ENCODE data around the gene SUB1.
"Not testable (repeated sequence)": the region's sequence is repeated elsewhere in the genome, so short reads cannot be mapped to it uniquely, and the experiment has no call there.

Gene SUB1

GRCh38 chr5:32585446-32586275, at the start of gene SUB1:
Gene SUB1, plus strand, starts transcription at chr5:32585557. Its CDS starts 2,956 bp downstream, at chr5:32588513.
- peak; percentile 67 for DNase-seq (ENCODE audit: extremely low read depth, low read depth)
- peak within 1 kb of the TSS; percentile 81 for H3K4me3 ChIP-seq (replicated peaks; ENCODE audit: low read depth, low read length)
- no peak for TF ChIP-seq CTCF (IDR thresholded peaks at IDR 0.05; ENCODE audit: low read depth, low read length, missing control alignments)

DNA sequence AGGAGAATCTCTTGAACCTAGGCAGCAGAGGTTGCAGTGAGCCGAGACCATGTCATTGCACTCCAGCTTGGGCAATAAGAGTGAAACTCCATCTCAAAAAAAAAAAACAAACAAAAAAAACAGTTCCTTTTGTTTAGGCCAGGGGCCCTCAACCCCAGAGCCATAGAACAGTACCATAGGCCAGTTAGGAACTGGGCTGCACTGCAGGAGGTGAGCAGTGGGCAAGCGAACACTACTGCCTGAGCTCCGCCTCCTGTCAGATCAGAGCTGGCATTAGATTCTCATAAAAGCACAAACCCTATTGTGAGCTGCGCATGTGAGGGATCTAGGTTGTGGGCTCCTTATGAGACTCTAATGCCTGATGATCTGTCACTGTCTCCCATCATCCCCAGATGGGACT, 49.1 kb upstream of the SUB1 start:
- TF ChIP-seq CTCF (IDR thresholded peaks at IDR 0.05; ENCODE audit: low read depth, low read length, missing control alignments) = no peak
- H3K4me3 ChIP-seq (replicated peaks; ENCODE audit: low read depth, low read length) = no peak overlapping the region
- no peak for DNase-seq (ENCODE audit: extremely low read depth, low read depth)

DNA sequence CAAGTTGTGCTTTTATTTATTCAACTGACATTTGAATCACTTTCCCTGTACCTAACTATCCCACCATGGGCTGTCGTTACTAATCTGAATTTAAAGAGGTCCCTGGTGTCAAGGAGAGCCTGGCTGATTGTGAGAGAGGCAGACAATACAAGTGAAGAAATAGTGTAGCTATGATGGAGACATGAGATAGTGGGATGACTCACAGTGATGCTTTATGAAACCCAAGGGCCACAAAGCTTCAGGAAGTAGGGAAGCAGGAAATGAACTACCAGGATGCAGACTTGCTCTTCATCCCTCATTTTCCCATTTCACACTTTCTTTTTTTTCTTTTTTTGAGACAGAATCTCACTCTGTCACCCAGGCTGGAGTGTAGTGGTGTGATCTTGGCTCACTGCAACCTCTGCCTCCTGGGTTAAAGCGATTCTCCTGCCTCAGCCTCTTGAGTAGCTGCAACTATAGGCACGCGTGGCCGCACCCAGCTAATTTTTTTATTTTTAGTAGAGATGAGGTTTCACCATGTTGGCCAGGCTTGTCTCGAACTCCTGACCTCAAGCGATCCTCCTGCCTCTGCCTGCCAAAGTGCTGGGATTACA, 47.8 kb upstream of the SUB1 start:
- peak; percentile 40 for DNase-seq (ENCODE audit: extremely low read depth, low read depth)
- not testable (repeated sequence) for H3K4me3 ChIP-seq (replicated peaks; ENCODE audit: low read depth, low read length)

DNA sequence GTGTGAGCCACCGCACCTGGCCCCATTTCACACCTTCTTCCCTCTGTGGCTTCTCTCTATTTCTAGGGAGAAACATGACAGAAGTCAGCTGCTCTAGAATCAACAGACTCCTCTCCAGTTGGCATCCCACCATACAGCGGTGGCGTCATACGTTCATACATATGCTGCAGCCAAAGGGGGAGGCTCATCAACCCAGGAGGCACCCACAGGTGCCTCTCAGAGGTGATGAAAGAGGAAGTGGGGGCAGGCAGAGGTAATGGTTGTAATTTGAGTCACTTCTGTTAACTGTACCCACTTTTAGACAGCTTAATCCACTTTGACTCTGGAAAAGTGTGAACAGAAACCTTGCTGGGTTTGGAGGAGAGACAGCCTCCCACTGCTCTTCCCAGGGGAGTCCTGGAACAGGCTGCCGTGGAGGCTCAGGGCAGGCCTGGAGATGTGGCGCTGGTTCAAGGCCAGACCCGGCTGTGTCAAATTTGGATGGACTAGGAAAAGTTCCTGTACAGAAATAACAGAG, 47.3 kb upstream of the SUB1 start:
- DNase-seq (ENCODE audit: extremely low read depth, low read depth) = no peak
- no peak overlapping the region for H3K4me3 ChIP-seq (replicated peaks; ENCODE audit: low read depth, low read length)
- TF ChIP-seq CTCF (IDR thresholded peaks at IDR 0.05; ENCODE audit: low read depth, low read length, missing control alignments) = no peak

- no peak for DNase-seq (ENCODE audit: extremely low read depth, low read depth)
- no peak for TF ChIP-seq CTCF (IDR thresholded peaks at IDR 0.05; ENCODE audit: low read depth, low read length, missing control alignments)
- H3K4me3 ChIP-seq (replicated peaks; ENCODE audit: low read depth, low read length) = no peak overlapping the region
Observed at GRCh38 chr5:32539981-32540845, 45.1 kb upstream of the SUB1 start.

DNA sequence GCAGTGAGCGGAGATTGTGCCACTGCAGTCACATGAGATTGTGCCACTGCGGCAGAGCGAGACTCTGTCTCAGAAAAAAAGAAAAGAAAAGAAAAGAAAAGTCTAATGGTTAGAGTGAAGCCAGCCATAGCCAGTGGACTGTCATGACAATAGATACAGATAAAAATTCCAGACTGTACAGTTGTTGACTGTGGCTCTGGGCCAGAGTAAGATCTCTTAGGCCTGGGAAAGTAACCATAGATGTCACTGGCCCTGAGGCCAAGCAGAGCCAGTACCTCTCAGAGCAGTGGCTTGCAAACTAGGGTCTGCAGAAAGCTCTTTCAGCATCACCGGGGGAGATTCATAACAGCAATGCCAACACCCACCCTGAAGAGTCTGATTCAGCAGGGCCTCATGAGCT, 44.1 kb upstream of the SUB1 start:
- no peak for DNase-seq (ENCODE audit: extremely low read depth, low read depth)
- no peak overlapping the region for H3K4me3 ChIP-seq (replicated peaks; ENCODE audit: low read depth, low read length)
- no peak for TF ChIP-seq CTCF (IDR thresholded peaks at IDR 0.05; ENCODE audit: low read depth, low read length, missing control alignments)

All from HFF-Myc (cell line).